ENCODE measurements around the gene LASP1. TPM values are rescaled to one million over a fixed set of nuclear protein-coding genes. Genes with fewer than 3 reads are reported as not detected.
A peak's percentile ranks its signal among the peaks of the same experiment; 100 is the strongest.

The LASP1 gene
- polyA plus RNA-seq, 1 donor (not counting 4 experiments of a cell fraction or from before 2014, with no cell fraction given): 88.1 TPM

GRCh38 chr17:38967290-38967738 lies 97.5 kb downstream of the LASP1 start, which contains the start of gene FBXO47:
FBXO47 (minus strand) TSS chr17:38967403; CDS start chr17:38963025, 4,378 bp downstream.
- peak within 1 kb of the TSS; percentile 66 for H3K4me2 ChIP-seq (ENCODE audit: control insufficient read depth, extremely low read depth, insufficient read depth, low read depth, low read length)
- no peak for FAIRE-seq
- no peak within 1 kb of the TSS for H3K27ac ChIP-seq (ENCODE audit: control insufficient read depth, insufficient read depth, low read length)
- no peaks in the 10 kb centered on the region for H3K9me3 ChIP-seq (ENCODE audit: control insufficient read depth, low read depth, low read length)
- peak within 1 kb of the TSS; percentile 94 for H2AFZ ChIP-seq (ENCODE audit: control insufficient read depth, low read length)
- H3K36me3 ChIP-seq (ENCODE audit: control insufficient read depth in 2 of 2, extremely low read depth in 1 of 2, insufficient read depth in 2 of 2, low read length in 2 of 2): no peaks in the 10 kb centered on the region
- dilution Hi-C loops (cut with MboI; ENCODE audit: extremely low pct_ligation_motif_present, low sequenced_read_pairs): no loop called here
- no peaks in the 10 kb centered on the region for H3K4me1 ChIP-seq (ENCODE audit: control insufficient read depth, extremely low read depth, insufficient read depth, low read length)
- no peak for TF ChIP-seq EZH2 (IDR thresholded peaks at IDR 0.05; ENCODE audit: low read length)
- no peak for TF ChIP-seq CTCF (optimal IDR thresholded peaks at IDR 0.05 in 1 of 3, IDR thresholded peaks at IDR 0.05 in 1 of 3, conservative IDR thresholded peaks at IDR 0.05 in 1 of 3; ENCODE audit: extremely low read depth in 1 of 3, insufficient read depth in 2 of 3, low read length in 3 of 3)
- no peaks in the 10 kb centered on the region for H3K9me1 ChIP-seq (ENCODE audit: control insufficient read depth, extremely low read depth, insufficient read depth, low read length)
- H4K20me1 ChIP-seq (ENCODE audit: control insufficient read depth, extremely low read depth, insufficient read depth, low read length): no peaks in the 10 kb centered on the region
- no peaks in the 10 kb centered on the region for H3K79me2 ChIP-seq (ENCODE audit: control insufficient read depth, insufficient read depth, low read length)
- H3K9ac ChIP-seq (ENCODE audit: control insufficient read depth, extremely low read depth, insufficient read depth, low read length): peak within 1 kb of the TSS; percentile 56
- peak within 1 kb of the TSS; percentile 1 to 60 (median 36) for H3K4me3 ChIP-seq (ENCODE audit: control insufficient read depth in 2 of 3, extremely low read depth in 1 of 3, insufficient read depth in 2 of 3, low read depth in 1 of 3, low read length in 3 of 3)
- peak; percentile 28 for DNase-seq (ENCODE audit: low read depth, low spot score)
- no peaks in the 10 kb centered on the region for H3K27me3 ChIP-seq (ENCODE audit: control insufficient read depth, extremely low read depth, insufficient read depth, low read length)

GRCh38 chr17:38969281-38969680 lies 99.4 kb downstream of the LASP1 start:
- H3K27ac ChIP-seq (ENCODE audit: control insufficient read depth, insufficient read depth, low read length): no peak overlapping the region
- H3K79me2 ChIP-seq (ENCODE audit: control insufficient read depth, insufficient read depth, low read length): no peaks in the 10 kb centered on the region
- H4K20me1 ChIP-seq (ENCODE audit: control insufficient read depth, extremely low read depth, insufficient read depth, low read length): no peaks in the 10 kb centered on the region
- FAIRE-seq (no peak), DNase-seq (ENCODE audit: low read depth, low spot score) (no peak)
- H3K4me1 ChIP-seq (ENCODE audit: control insufficient read depth, extremely low read depth, insufficient read depth, low read length): no peaks in the 10 kb centered on the region
- no peak overlapping the region for H3K4me3 ChIP-seq (ENCODE audit: control insufficient read depth in 2 of 3, extremely low read depth in 1 of 3, insufficient read depth in 2 of 3, low read depth in 1 of 3, low read length in 3 of 3)
- H3K36me3 ChIP-seq (ENCODE audit: control insufficient read depth in 2 of 2, extremely low read depth in 1 of 2, insufficient read depth in 2 of 2, low read length in 2 of 2): no peaks in the 10 kb centered on the region
- H3K9ac ChIP-seq (ENCODE audit: control insufficient read depth, extremely low read depth, insufficient read depth, low read length): no peak overlapping the region
- dilution Hi-C loops (cut with MboI; ENCODE audit: extremely low pct_ligation_motif_present, low sequenced_read_pairs): no loop called here
- no peaks in the 10 kb centered on the region for H3K9me3 ChIP-seq (ENCODE audit: control insufficient read depth, low read depth, low read length)
- H3K27me3 ChIP-seq (ENCODE audit: control insufficient read depth, extremely low read depth, insufficient read depth, low read length): no peaks in the 10 kb centered on the region
- TF ChIP-seq EZH2 (IDR thresholded peaks at IDR 0.05; ENCODE audit: low read length) (no peak), CTCF (optimal IDR thresholded peaks at IDR 0.05 in 1 of 3, IDR thresholded peaks at IDR 0.05 in 1 of 3, conservative IDR thresholded peaks at IDR 0.05 in 1 of 3; ENCODE audit: extremely low read depth in 1 of 3, insufficient read depth in 2 of 3, low read length in 3 of 3) (no peak)
- no peak overlapping the region for H3K4me2 ChIP-seq (ENCODE audit: control insufficient read depth, extremely low read depth, insufficient read depth, low read depth, low read length)
- H2AFZ ChIP-seq (ENCODE audit: control insufficient read depth, low read length): no peak overlapping the region
- H3K9me1 ChIP-seq (ENCODE audit: control insufficient read depth, extremely low read depth, insufficient read depth, low read length): no peaks in the 10 kb centered on the region

All from keratinocyte (primary cell).